Glutamatergic neuron (in vitro differentiated cells): ENCODE data around the gene STPG3. TPM values are rescaled to one million over a fixed set of nuclear protein-coding genes. Genes with fewer than 3 reads are reported as not detected.

Experiments used
- DNase-seq: peaks from one replicate; pipeline ENCODE4 v3.0.0; 2022
- H3K27ac Mint-ChIP-seq: one replicate; pipeline ENCODE4 v1.8.0; 2020; ENCODE audit warnings: mild to moderate bottlenecking, mixed read lengths, inconsistent platforms; ENCODE audit not compliant: unreplicated experiment
- H3K27me3 Mint-ChIP-seq: one replicate; pipeline ENCODE4 v1.8.0; 2020; ENCODE audit warnings: mild to moderate bottlenecking, moderate library complexity, mixed read lengths, inconsistent platforms; ENCODE audit not compliant: unreplicated experiment
- H3K36me3 Mint-ChIP-seq: one replicate; pipeline ENCODE4 v1.8.0; 2020; ENCODE audit warnings: mild to moderate bottlenecking, mixed read lengths, inconsistent platforms; ENCODE audit not compliant: unreplicated experiment
- H3K4me1 Mint-ChIP-seq: one replicate; pipeline ENCODE4 v1.8.0; 2020; ENCODE audit warnings: mild to moderate bottlenecking, low read depth, mixed read lengths, inconsistent platforms; ENCODE audit not compliant: unreplicated experiment
- H3K4me3 Mint-ChIP-seq: one replicate; pipeline ENCODE4 v1.8.0; 2020; ENCODE audit warnings: mild to moderate bottlenecking, mixed read lengths, inconsistent platforms; ENCODE audit not compliant: unreplicated experiment
- H3K9me3 Mint-ChIP-seq: one replicate; pipeline ENCODE4 v1.8.0; 2020; ENCODE audit warnings: mild to moderate bottlenecking, moderate library complexity, mixed read lengths, inconsistent platforms; ENCODE audit not compliant: unreplicated experiment
- total RNA-seq: library from RNA; stranded (reverse); fragmentation: NEBNext Ultra II Directional; extraction: Animal tissue kit (Norgen Biotek cat#: 25700); gene quantifications from one replicate; pipeline ENCODE4 v1.2.1, GENCODE V29; 2021; ENCODE audit not compliant: unreplicated experiment
- TF ChIP-seq, protein P1 (sequence below): fragments of 200-600 bp; sonication (generic); IDR thresholded peaks from one replicate; pipeline ENCODE4 v1.5.0; 2021; ENCODE audit not compliant: partially characterized antibody, unreplicated experiment

STPG3 gene
- total RNA-seq, 1 donor from 2014 or later = not detected

DNA sequence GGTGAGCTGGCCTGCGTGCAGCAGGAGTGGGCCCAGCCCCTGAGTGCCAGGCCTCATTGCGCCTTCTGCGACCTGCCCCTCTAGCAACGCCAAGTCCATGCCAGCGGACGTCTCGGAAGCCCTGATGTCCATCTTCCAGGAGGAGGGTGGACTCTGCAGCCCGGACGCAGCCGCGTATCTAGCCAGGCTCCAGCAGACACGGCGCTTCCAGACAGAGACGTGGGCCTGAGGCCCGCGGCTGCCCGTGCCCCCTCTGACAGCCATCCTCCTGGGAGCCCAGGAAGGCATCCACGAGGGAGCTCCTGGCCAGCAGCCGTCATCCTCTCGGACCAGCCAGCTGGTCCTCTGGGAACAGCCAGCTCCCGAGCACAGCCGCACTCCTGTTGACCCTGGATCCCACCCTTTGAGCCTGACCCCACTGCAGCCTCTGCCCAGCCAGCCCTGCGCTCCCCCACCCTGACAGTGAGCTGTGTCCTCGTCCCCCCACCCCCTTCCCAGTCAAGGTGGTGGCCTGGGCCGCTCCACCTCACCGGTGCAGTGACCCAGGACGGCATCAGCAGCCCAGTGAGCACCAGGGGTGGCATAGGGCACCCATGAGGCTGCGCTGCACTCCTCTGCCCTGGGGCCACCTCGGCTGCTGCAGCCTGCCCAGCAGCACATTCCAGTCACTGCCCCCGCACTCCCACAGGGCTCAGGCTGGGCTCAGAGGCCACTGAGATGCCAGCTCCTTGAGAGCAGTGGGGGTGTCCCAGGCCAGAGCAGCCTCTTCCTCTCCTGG lies 34.7 kb upstream of the STPG3 start:
- Mint-ChIP-seq H3K36me3 (no peaks in the 10 kb centered on the region), H3K4me1 (peaks cover 4% of the 10 kb centered on the region), H3K27ac (no peak overlapping the region), H3K9me3 (peaks cover 8% of the 10 kb centered on the region), H3K4me3 (no peak overlapping the region), H3K27me3 (peaks cover 7% of the 10 kb centered on the region)
- no peak for DNase-seq
- TF ChIP-seq, protein P1, sequence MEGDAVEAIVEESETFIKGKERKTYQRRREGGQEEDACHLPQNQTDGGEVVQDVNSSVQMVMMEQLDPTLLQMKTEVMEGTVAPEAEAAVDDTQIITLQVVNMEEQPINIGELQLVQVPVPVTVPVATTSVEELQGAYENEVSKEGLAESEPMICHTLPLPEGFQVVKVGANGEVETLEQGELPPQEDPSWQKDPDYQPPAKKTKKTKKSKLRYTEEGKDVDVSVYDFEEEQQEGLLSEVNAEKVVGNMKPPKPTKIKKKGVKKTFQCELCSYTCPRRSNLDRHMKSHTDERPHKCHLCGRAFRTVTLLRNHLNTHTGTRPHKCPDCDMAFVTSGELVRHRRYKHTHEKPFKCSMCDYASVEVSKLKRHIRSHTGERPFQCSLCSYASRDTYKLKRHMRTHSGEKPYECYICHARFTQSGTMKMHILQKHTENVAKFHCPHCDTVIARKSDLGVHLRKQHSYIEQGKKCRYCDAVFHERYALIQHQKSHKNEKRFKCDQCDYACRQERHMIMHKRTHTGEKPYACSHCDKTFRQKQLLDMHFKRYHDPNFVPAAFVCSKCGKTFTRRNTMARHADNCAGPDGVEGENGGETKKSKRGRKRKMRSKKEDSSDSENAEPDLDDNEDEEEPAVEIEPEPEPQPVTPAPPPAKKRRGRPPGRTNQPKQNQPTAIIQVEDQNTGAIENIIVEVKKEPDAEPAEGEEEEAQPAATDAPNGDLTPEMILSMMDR = no peak

DNA sequence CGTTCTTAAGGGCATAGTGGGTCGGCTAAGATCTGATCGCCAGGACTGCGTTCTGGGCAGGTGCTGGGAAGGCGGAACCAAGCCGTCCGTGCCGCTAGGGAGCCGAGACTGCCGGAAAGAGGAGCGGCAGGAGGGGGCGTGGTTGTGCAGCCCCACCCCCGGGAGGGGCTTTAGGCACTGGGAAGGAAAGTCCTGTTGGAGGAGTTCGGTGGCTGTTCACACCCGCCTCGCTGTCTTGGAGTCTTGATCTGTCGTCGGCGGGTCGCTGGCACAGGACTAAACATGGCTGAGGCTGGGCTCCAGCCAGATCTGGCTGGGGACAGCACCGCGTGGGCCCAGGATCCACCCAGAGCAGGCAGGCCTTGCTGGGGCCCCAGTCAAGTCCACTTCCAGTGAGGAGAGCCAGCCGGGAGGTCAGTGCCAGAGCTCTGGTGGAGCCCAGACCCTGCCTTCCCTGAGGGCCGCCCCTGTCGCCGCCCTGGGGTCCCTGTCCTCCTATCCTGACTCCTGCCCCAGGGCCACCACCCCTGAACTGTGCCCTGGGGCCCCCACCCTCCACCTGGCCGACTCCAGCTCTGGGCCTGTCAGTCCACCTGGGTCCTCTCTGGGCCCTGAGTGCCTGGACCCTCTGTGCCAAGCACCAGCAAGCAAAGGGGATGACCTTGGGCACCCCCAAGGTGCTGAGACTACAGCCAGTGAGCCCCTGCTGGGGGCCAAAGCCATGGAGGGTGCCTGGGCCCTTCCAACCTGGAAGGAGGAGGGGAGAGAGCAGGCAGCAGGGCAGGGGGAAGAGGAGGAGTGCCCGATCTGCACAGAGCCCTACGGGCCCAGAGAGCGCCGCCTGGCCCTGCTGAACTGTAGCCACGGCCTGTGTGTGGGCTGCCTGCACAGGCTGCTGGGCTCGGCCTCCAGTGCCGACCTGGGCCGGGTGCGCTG lies 33.5 kb upstream of the STPG3 start:
- Mint-ChIP-seq H3K36me3 (no peaks in the 10 kb centered on the region), H3K4me1 (peaks cover 4% of the 10 kb centered on the region), H3K27ac (no peak overlapping the region), H3K27me3 (peaks cover 7% of the 10 kb centered on the region), H3K4me3 (no peak overlapping the region), H3K9me3 (peaks cover 8% of the 10 kb centered on the region)
- TF ChIP-seq, protein P1 = no peak
- DNase-seq = no peak

DNA sequence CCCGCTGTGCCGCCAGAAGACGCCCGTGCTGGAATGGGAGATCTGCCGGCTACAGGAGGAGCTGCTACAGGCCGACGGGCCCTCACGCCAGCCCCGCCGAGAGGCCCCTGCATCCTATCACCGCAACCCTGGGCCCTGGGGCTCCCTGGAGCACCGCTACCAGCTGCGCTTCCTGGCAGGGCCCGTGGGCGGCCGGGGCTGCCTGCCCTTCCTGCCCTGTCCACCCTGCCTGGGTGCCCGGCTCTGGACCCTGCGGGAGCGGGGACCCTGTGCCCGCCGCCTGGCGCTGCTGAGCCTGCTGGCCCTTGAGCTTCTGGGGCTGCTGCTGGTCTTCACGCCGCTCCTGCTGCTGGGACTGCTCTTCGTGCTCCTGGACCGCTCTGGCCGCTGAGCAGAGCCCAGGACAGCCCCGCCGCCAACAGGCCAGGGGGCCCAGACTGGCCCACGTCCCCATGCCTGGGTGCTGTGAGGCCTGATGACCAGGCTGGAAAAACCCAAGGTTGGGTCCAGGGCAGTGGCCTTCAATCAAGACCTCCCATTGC lies 32.8 kb upstream of the STPG3 start:
- no peak for DNase-seq
- Mint-ChIP-seq H3K9me3 (peaks cover 6% of the 10 kb centered on the region), H3K27ac (peak overlapping the region; percentile 22), H3K4me3 (no peak overlapping the region), H3K36me3 (no peaks in the 10 kb centered on the region), H3K4me1 (peaks cover 4% of the 10 kb centered on the region), H3K27me3 (peaks cover 3% of the 10 kb centered on the region)
- TF ChIP-seq, protein P1 = no peak

DNA sequence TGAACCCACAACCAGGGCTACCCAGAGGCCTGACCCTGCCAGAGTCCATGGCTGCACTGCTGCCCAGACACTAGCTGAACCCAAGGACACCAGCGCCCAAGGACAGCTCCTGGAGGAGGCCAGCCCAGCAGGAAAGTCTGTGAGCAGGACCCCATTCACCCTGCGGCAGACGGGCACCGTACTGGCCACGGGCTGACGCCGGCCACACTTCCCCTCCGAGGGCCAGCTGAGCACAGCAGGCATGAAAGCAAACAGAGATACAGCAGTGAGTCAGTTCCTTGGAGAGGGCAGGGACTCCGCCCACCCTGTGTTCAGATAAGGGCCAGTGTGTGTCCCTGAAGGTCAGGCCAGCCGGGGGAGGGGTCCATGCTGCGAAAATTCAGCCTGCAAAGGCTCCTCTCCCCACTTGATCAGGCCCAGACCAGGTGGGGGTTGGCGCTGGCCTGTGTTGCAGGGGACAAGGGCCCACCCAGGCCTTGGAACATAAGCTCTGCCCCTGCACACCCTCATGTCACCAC lies 32.3 kb upstream of the STPG3 start:
- TF ChIP-seq, protein P1 = no peak
- H3K9me3 Mint-ChIP-seq = peaks cover 6% of the 10 kb centered on the region
- no peaks in the 10 kb centered on the region for H3K36me3 Mint-ChIP-seq
- no peak overlapping the region for H3K4me3 Mint-ChIP-seq
- H3K4me1 Mint-ChIP-seq = peaks cover 4% of the 10 kb centered on the region
- H3K27ac Mint-ChIP-seq = peak overlapping the region; percentile 22
- peak; percentile 59 for DNase-seq
- peaks cover 3% of the 10 kb centered on the region for H3K27me3 Mint-ChIP-seq
